Measurements from ENCODE around the gene CALR3.

CALR3 gene

GRCh38 chr19:16460454-16460853, 35.5 kb downstream of the CALR3 start:
- no peak for TF ChIP-seq CTCF (IDR thresholded peaks at IDR 0.05; ENCODE audit: insufficient read depth, low read depth, low read length, missing control alignments)
- no peak for DNase-seq (ENCODE audit: low read depth)
- H3K4me3 ChIP-seq (ENCODE audit: low read length) = no peak overlapping the region

GRCh38 chr19:16459680-16460079, 36.3 kb downstream of the CALR3 start:
- no peak overlapping the region for H3K4me3 ChIP-seq (ENCODE audit: low read length)
- no peak for DNase-seq (ENCODE audit: low read depth)
- TF ChIP-seq CTCF (IDR thresholded peaks at IDR 0.05; ENCODE audit: insufficient read depth, low read depth, low read length, missing control alignments) = no peak

GRCh38 chr19:16458391-16459341, 37.3 kb downstream of the CALR3 start:
- H3K4me3 ChIP-seq (ENCODE audit: low read length) = no peak overlapping the region
- no peak for TF ChIP-seq CTCF (IDR thresholded peaks at IDR 0.05; ENCODE audit: insufficient read depth, low read depth, low read length, missing control alignments)
- no peak for DNase-seq (ENCODE audit: low read depth)

- DNase-seq (ENCODE audit: low read depth) = no peak
- no peak for TF ChIP-seq CTCF (IDR thresholded peaks at IDR 0.05; ENCODE audit: insufficient read depth, low read depth, low read length, missing control alignments)
- H3K4me3 ChIP-seq (ENCODE audit: low read length) = no peak overlapping the region
Measured at GRCh38 chr19:16457954-16458331, 38.0 kb downstream of the CALR3 start.

- H3K4me3 ChIP-seq (ENCODE audit: low read length) = no peak overlapping the region
- DNase-seq (ENCODE audit: low read depth) = peak; percentile 35
- TF ChIP-seq CTCF (IDR thresholded peaks at IDR 0.05; ENCODE audit: insufficient read depth, low read depth, low read length, missing control alignments) = no peak
Measured at GRCh38 chr19:16457195-16457953, 38.6 kb downstream of the CALR3 start.

GRCh38 chr19:16456652-16457194, 39.2 kb downstream of the CALR3 start:
- peak; percentile 32 for DNase-seq (ENCODE audit: low read depth)
- H3K4me3 ChIP-seq (ENCODE audit: low read length) = no peak overlapping the region
- TF ChIP-seq CTCF (IDR thresholded peaks at IDR 0.05; ENCODE audit: insufficient read depth, low read depth, low read length, missing control alignments) = no peak
